HG03439 (cell line): Measurements from ENCODE around the gene RANBP1.
"Not testable (repeated sequence)": the region's sequence is repeated elsewhere in the genome, so short reads cannot be mapped to it uniquely, and the experiment has no call there.

Experiments used
- ATAC-seq: cut with Tn5 transposase; IDR thresholded peaks from one replicate; pipeline ENCODE4 v1.9.1; 2021; ENCODE audit warnings: mild to moderate bottlenecking, moderate library complexity; ENCODE audit not compliant: unreplicated experiment

The RANBP1 gene

DNA sequence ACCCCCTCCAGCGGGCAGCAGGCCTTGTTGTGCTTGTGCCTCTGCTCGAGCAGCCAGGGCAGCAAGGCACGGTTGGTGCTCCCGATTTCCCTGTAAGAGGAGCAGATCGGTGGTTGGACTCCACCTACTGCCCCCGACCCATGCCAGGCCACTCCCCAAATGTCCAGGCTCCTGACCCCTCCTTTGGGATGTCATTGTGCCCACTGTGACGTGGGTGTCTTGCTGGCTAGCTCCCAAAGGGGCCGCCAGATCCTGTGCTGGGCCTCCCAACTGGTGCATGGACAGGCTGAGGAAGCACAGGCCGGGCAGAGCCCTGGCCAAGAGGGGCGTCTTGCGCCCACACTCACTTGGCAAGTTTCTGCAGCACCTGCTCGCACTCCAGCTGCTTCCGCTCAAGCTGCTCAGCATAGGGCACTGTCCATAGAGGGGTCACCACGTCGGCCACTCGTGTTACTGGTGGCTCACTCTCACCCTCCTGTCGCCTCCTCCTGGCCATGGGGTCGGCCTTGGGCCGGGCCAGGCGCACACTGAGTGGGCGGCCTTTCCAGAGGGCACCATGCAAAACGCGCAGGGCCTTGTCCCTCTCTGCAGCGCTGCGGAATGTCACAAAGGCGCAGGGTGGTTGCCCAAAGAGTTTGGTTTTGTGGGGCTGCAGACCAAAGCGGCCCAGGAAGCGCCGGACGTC is at the start of gene RANBP1:
Gene RANBP1, plus strand, starts transcription at position 414 of the 685 bp plus-strand sequence. Its CDS starts 81 bp downstream, at position 495.
- ATAC-seq, result no peak

DNA sequence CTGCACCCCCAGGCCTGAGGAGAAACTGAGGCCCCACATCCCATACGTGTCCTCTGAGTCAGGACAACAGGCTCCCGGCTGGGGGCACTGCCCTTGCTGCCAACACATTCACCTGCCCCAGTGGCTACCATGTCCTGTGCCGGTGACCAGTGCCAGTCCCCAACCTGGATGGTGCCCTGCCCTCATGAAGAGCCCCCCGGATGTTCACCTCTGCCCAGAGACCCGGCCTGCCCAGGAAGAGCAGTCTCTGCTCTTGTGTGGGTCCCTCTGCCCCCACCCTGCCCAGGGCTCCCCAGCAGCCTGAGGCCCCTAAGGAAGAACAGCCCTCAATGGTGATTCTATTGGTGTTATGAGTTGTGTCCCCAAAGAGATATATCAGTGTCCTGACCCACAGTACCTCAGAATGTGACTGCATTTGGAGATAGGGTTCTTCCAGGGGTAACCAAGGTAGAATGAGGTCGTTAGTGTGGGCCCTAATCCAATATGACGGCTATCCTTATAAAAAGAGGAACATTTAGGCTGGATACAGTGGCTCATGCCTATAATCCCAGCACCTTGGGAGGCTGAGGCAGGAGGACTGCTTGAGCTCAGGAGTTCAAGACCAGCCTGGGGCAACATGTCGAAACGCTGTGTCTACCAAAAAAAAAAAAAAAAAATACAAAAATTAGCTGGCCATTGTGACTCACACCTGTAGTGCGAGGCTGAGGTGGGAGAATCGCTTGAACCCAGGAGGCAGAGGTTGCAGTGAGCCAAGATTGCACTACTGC is 49.1 kb upstream of the RANBP1 start:
- ATAC-seq, result no peak

DNA sequence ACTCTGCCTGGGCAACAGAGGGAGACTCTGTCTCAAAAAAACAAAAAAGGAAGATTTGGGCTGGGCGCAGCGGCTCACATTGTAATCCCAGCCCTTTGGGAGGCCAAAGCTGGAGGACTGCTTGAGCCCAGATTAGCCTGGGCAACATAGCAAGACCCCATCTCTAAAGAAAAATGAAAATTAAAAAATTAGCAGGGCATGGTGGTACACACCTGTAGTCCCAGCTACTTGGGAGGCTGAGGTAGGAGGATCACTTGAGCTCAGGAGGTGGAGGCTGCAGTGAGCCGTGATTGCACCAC is 48.6 kb upstream of the RANBP1 start:
- ATAC-seq, result not testable (repeated sequence)

DNA sequence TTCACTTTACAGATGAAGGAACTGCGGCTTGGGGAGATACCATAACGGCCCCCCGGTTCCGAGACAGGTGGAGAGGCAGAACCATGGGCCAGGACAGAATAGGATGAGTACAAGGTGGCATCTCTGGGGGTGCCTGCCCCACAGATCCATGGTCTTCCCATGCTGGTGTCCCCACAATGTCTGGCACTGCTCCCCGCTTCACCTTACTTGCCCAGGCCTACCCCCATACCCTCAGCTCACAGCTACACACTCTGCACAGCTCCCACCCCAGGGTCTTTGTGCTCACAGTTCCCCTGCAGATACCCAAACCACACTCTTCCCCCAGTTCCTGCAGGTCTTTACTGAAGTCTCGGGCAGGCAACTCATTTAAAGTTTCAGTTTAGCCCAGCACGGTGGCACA is 47.3 kb upstream of the RANBP1 start:
- no peak for ATAC-seq

DNA sequence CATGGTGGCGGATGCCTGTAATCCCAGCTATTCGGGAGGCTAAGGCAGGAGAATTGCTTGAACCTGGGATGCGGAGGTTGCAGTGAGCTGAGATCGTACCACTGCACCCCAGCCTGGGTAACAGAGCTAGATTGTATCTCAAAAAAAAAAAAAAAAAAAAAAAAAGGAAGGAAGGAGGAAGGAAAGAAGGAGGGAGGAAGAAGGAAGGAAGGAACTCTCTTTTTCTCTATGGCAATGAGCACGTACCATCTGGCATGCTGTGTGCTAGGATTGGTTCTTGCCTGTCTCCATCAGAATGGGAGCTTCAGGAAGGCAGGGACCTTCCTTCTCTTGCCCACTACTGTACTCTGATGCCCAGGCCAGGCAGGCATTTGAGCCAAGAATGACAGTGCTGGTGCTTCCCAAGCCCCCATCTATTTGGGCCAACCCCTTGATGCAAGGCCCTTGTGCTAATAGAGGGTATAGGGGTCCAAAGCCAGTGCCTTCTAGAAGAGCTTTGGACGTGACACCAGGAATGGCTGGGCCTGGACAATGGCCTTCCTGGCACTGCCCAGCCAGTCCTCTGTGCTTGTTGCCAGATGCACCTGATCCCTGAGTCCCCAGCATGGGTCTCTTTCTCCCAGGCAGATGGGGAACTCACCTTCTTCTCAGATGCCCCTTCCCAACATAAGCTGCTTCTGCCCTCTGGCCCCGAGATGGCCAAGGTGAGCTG is 46.4 kb upstream of the RANBP1 start:
- ATAC-seq, result no peak

DNA sequence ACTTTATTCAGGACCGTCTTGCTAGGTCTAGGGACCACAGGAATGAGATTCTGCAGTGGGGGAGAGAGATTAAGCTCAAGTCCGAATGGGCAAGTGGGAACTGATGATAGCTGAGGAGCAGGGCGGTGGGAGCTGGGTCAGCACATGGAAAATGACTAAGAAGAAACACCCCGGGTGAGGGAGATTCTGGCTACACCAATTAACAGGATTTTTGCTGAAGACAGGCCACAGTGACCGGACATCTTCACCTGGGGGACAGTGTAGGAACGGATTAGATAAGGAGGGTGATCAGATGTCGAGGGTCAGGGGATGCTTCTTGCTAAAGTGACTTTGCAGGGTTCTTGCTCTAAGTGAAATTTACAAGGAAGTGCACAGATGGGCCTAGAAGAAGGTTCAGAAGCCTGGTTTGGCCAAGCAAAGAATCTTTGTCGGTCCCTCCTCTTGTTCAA is 44.4 kb upstream of the RANBP1 start:
- no peak for ATAC-seq

DNA sequence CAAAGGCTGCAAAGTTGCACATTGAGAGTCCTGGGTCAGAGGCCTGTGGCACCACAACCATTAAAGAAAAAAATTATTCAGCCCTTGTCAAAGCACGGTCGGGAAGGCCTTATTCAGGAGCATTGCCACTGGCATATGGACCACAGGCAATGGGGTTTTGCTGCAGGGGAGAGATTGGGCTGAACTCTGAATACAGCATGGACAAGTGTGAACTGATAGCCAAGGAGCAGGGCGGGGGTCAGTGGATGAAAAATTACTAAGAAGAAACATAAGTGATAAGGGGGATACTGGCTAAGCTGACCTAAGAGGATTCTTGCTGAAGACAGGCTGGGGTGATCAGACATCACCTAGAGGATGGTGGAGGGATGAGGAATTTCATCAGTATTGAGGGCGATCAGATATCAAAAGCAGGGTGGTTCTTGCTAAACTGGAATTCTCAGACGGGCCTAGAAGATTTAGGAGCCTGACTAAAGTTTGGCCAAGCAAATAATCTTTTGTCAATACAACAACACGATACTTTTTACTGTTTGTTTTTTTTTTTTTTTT is 39.2 kb upstream of the RANBP1 start:
- no peak for ATAC-seq

DNA sequence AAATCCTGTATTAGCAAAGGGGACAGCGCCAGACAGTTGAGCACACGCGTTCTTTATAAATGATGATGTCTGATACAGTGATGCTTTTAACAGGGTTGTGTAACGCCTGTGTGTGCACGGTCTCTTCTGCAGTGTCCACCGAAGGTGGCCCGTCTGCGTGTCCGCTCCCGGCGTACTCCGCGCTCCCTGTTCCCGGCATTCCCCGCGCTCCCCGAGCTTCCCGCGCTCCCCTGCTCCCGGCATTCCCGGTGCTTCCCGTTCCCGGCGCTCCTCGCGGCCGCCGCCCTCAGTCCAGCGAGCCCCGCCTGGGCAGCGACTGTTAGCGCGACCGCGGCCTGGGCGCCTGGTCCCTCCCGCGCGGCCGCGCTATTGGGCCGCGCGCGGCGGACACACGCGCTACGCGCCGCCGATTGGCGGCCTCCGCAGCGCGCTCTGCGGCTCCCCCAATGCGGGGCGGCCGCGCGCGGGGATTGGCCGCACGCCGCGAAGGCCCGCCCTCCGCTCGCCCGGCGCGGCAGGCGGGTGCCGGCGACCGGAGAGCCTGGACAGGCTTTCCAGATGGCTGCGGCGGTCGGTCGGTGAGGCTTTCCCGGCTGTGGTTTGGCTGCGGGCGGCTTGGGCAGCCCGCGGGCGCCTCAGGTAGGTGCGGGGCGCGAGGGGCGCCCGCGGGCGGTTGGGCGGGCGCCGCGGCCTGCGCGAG is 36.0 kb upstream of the RANBP1 start, which contains the start of gene DGCR8:
Gene DGCR8, plus strand, starts transcription at position 497 of the 700 bp plus-strand sequence. CDS start 5,723 bp downstream, outside the sequence.
- ATAC-seq, result peak; percentile 77

DNA sequence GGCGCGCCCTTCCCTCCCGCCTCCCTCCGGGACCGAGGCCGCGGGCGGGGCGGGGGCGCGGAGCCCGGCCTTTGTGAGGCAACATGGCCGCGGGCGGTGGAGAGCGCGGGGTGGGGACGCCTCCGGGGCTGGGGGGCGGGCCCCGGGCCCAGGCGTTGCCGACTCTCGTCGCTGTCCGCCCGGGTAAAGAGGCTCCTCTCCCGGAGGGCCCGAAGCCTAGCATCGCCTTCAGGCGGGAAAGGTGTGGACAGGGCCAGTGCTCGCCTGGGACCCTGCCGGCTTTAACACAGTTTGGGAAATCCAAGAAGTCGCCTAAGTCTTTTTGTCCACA is 35.5 kb upstream of the RANBP1 start:
- peak; percentile 65 for ATAC-seq

DNA sequence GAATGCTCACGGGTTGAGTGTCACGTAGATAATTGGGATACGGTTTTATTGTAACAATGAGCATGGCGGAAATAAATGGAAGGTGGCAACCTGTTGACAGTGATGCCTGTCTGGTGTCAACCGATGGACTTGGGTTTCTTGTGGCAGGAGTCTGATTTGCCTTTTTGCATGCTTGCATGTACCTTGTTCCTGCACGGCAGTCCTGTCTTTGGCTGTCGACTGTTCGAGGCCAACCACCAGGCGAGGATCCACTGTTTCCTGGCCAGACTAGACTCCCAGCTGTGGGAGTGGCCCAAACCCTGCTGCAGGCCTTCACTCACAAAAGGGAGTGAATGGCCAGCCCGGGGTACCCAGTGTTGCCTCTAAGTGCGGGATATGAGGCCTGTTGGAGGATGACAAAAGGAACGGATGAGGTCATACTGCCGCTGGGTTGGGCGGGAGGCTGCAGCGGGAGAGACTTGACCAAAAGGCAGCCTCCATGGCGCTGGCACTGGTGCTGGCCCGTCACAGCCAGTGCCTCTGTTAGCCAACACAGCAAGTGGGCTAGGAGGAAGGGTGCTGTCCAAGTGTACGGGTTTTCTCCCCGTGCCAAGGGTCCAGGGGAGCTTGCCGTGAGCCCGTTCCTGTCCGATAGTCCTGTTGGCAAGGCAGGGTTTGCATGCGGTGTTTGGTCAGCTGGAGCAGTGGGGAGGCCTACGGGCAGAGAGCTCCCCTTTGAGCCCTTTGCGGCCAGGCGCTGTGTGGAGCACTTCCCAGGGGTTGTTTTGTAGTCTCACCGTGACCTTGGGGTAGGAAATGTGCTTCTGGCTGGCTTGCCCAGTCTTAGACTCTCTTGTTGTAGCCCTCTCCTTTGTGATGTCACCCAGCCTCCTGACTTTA is 34.9 kb upstream of the RANBP1 start:
- no peak for ATAC-seq

DNA sequence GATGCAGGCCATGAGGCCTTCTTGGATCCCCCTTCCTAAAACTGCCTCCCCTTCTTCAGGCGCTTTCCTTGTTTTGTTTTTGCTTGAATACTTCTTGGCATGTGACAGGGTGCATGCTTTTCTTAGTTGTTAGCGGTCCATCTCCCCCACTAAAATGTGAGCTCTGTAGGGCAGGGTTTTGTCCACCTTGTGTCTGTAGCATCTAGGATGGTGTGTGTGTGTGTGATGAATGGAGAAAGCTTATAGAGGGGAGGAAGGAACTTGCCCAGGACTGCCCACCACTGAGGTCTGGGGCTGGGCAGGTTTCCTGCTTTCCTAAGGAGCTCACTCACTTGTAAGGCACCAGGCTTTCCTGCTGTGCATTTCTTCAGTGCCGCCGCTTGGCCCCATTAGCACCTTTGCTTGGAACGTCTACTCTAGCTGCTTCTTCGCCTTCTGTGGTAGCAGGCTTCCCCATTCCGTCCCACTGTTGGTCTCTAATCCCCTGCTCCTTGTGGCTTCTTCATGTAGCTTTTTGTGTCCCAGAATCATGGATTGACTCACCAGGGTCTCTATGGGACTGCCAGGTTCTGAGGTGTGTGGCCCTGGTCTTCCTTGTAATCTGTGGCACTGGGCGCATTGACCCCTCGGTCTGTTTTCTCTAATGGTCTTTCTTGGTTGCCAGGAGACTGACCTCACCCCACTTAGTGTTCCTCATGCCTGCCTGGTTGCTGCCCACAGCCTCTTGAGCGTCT is 32.6 kb upstream of the RANBP1 start:
- ATAC-seq, result no peak

DNA sequence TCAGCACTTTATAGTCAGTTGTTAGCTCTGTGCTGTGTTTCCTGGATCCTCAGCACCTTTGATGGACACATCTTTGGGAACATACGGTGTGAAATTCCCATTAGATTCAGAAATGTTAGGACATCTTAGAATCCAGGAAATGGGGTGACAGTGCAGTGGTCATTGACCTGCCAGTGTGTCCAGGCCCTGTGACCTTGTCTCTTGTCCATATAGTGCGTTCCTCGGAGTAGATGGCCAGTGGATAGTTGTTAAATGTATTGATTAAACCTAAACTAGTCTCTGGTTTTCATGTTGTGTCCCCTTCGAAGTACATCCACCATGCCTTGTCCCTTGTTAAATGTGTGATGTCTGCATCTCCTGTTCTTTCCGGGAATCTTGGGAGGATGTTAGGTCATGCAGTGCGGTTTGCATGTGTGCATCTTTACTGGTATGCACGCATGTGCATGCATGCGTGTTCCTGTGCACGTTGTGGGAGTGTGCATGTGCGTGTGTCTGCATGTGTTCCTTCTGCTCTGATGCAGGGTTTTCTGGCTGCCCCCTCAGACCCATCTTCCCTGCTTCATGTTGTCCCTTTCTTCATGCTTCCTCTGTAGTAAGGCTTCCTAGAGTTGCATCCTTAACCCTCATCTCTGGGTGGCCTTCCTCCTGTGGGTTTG is 31.9 kb upstream of the RANBP1 start:
- no peak for ATAC-seq

DNA sequence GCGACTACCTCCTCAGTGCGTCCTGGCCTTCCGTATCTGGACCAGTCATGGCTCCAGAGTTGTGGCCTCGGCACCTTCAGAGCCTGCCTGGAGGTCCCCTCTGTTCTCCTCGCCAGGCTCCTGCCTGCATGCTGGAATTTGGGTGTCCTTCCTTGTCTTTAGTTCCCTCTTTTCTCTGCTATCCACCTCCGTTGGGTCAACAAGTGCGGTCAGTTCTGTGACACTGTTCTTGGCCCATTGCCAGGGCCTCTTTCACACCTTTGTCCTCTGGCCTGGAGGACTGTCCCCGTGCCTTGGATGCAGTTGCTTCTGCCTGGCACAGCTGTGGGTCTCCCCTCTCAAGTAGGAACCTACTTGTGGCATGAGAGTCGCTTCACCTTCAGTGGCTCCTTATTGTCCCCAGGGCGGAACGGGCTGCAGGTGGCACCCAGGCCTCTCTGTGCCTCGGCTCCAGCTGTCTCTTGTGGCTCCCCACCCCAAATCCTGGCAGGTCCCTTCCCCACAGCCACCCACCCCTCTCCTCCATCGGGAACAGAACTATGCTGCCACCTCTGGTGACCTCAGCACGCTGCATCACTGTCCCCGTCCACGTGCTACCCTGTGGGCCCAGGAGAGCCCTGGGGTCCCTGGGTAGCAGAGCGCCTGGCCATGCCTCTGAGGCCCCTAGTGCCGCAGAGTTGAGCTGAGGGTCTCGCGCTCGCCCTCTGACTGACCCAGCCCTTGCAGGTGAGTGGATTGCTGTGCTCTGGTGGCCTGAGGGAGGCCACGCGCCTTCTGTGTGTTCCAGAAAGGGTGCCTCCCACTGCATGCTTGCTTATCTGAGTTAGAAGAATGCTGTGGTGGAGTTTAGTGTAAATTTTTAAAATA is 31.1 kb upstream of the RANBP1 start:
- ATAC-seq, result no peak

DNA sequence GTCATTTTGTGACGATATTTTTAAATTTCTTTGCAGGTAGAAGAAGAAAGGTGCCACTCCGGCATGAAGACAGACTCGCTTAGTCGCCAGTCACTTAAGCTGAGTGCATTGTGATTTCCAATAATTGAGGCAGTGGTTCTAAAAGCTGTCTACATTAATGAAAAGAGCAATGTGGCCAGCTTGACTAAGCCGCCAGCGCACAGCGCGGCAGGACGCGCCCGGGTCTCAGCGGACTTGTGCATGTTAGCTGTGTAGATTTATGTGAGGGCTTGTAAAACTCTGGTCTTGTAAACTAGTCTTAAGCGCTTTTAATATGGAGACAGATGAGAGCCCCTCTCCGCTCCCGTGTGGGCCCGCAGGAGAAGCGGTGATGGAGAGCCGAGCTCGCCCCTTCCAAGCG is 30.3 kb upstream of the RANBP1 start:
- no peak for ATAC-seq

DNA sequence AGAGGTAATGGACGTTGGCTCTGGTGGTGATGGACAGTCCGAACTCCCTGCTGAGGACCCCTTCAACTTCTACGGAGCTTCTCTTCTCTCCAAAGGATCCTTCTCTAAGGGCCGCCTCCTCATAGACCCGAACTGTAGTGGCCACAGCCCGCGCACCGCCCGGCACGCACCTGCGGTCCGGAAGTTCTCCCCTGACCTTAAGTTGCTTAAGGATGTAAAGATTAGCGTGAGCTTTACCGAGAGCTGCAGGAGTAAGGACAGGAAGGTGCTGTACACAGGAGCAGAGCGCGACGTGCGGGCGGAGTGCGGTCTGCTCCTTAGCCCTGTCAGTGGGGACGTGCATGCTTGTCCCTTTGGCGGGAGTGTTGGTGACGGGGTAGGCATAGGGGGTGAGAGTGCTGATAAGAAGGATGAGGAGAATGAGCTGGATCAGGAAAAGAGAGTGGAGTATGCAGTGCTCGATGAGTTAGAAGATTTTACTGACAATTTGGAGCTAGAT is 29.8 kb upstream of the RANBP1 start:
- no peak for ATAC-seq

DNA sequence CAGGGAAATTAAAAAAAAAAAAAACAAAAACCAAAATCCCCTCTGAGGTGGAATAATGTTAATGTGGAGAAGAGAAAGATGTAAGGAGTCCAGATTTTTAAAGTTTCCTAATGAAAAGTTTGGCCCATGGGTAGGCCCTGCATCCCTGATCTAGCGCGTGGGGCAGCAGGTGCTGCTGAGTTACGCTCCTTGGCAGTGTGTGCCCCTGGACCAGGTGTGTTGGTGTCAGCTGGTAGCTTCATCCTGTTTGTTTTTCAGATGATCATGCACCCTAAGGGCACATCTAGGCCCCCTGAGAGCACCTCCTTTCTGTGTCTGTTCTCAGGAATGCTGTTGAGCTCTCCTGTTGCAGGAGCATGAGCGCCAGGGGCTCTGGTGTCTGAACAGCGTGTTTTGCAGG is 29.1 kb upstream of the RANBP1 start:
- ATAC-seq, result no peak

DNA sequence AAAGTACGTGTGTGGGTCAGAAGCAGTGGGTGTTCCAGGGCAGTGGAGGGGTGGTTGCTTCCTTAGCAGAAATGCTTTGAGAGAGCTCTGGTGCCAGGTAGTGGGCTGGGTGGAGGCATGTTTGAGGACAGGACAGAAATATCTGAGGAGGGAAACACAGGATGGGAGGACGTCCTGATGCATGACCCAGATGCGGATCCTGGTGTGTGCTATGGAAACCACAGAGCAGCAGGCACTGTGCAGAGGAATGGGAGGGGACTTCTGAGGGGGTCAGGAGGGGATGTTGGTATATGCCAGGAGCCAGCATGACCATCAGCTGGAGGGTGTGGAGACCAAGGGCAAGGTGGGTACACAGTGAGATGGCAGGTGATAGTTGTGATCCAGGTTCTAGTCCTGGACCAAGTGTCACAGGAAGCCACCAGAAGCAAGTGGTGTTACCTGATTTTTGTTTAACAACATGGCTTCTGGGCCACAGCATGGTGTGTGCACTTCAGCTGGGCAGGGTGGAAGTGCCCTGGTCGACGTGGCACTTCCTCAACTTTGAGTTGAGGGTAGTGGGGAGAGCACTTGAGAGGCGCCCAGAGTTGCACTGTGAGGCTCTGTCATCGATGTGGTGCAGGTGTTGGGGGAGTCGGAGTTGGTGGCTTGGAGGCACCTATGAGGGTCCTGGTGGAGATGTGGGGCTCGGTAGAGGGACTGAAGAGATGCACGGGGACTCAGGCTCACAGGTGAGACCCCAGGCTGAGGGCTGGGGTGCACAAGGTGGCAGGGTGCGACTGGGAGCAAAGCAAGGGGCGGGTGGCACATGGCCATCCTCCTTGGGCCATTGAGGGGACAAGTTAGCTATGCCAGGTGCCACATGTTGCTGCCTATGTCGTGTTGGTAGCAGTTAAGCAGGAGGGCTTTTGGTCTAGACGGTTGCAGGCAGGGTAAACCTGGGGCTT is 28.3 kb upstream of the RANBP1 start:
- no peak for ATAC-seq
